H1 (cell line): ENCODE measurements around the gene CUEDC1. TPM values are rescaled to one million over a fixed set of nuclear protein-coding genes. Genes with fewer than 3 reads are reported as not detected.

Source experiments
- CTCF ChIA-PET: fragments of 300-600 bp; sonication (Branson Sonifier 250); formaldehyde crosslinking; loops from one replicate; lab custom pipeline; 2021; ENCODE audit not compliant: partially characterized antibody; lab: Charles Lee
- POLR2A ChIA-PET: fragments of 300-600 bp; sonication (Branson Sonifier 250); formaldehyde crosslinking; loops from one replicate; lab custom pipeline; 2021; ENCODE audit warnings: inconsistent platforms; ENCODE audit not compliant: partially characterized antibody; lab: Charles Lee
- DNase-seq, 2 experiments: peaks; one replicate each; pipeline versions ENCODE4 v3.0.0 to v3.0.0-alpha.2; 2010 to 2022; ENCODE audit warnings: low spot score in 2 of 2, low read depth in 1 of 2, mixed read lengths in 1 of 2
- FAIRE-seq: peaks from 2 replicates; lab custom pipeline; 2011; peaks lifted over from hg19 to GRCh38; lab: Jason Lieb, UNC
- H2AFZ ChIP-seq: 2 replicates; pipeline ENCODE4 v1.8.1; 2012; ENCODE audit warnings: low read length, inconsistent platforms
- H2AK5ac ChIP-seq: 2 replicates; pipeline ENCODE4 v1.6.1; 2013; ENCODE audit warnings: low read depth, low read length
- H2BK120ac ChIP-seq: replicated peaks from 2 replicates; pipeline ENCODE3; 2013; ENCODE audit warnings: low read depth, low read length, inconsistent platforms
- H2BK12ac ChIP-seq: 2 replicates; pipeline ENCODE4 v1.6.1; 2013; ENCODE audit warnings: low read depth, low read length
- H2BK15ac ChIP-seq: 2 replicates; pipeline ENCODE4 v1.6.1; 2013; ENCODE audit warnings: low read length
- H2BK20ac ChIP-seq: 2 replicates; pipeline ENCODE4 v1.6.1; 2013; ENCODE audit warnings: low read length
- H2BK5ac ChIP-seq: 2 replicates; pipeline ENCODE4 v1.6.1; 2013; ENCODE audit warnings: low read depth, low read length
- H3K14ac ChIP-seq: 2 replicates; pipeline ENCODE4 v1.6.1; 2013; ENCODE audit warnings: inconsistent platforms; ENCODE audit not compliant: insufficient read length
- H3K18ac ChIP-seq: 2 replicates; pipeline ENCODE4 v1.6.1; 2013; ENCODE audit warnings: low read length; ENCODE audit errors: extremely low read depth
- H3K23ac ChIP-seq: 2 replicates; pipeline ENCODE4 v1.6.1; 2013; ENCODE audit warnings: inconsistent platforms; ENCODE audit not compliant: insufficient read length
- H3K23me2 ChIP-seq: 2 replicates; pipeline ENCODE4 v1.6.1; 2013; ENCODE audit warnings: low read depth, low read length
- H3K27ac ChIP-seq: 2 replicates; pipeline ENCODE4 v1.6.1; 2011; ENCODE audit warnings: low read depth, low read length, inconsistent platforms
- H3K27me3 ChIP-seq, 4 experiments: replicated peaks in 1 of 4; 1 replicate in 1 of 4; 2 replicates in 3 of 4; pipeline versions ENCODE4 v1.6.1 to v1.8.1; 2011 to 2013; ENCODE audit warnings: low read length in 3 of 4, mild to moderate bottlenecking in 3 of 4, inconsistent platforms in 2 of 4, mixed read lengths in 2 of 4, moderate library complexity in 1 of 4; ENCODE audit not compliant: control insufficient read depth in 3 of 4, insufficient read depth in 3 of 4; ENCODE audit errors: extremely low read depth in 1 of 4
- H3K36me3 ChIP-seq, 4 experiments: 2 replicates each; pipeline versions ENCODE4 v1.6.1 to v1.8.1; 2011 to 2013; ENCODE audit warnings: mild to moderate bottlenecking in 4 of 4, low read length in 3 of 4, moderate library complexity in 2 of 4, control low read depth in 1 of 4, inconsistent platforms in 1 of 4; ENCODE audit not compliant: insufficient read depth in 4 of 4, control insufficient read depth in 2 of 4
- H3K4ac ChIP-seq: replicated peaks from 2 replicates; pipeline ENCODE3; 2013; ENCODE audit warnings: low read length, low read depth, mixed read lengths, inconsistent platforms; ENCODE audit not compliant: insufficient read length
- H3K4me1 ChIP-seq, 4 experiments: replicated peaks in 1 of 4; 1 replicate in 1 of 4; 2 replicates in 3 of 4; pipeline versions ENCODE4 v1.6.1 to v1.8.1; 2011 to 2013; ENCODE audit warnings: low read length in 3 of 4, inconsistent platforms in 2 of 4, mixed read lengths in 1 of 4; ENCODE audit not compliant: insufficient read depth in 4 of 4, control insufficient read depth in 3 of 4
- H3K4me2 ChIP-seq, 2 experiments: 2 replicates each; pipeline versions ENCODE4 v1.6.1 to v1.8.1; 2011 to 2013; ENCODE audit warnings: low read depth in 2 of 2, low read length in 2 of 2, control low read depth in 1 of 2, inconsistent platforms in 1 of 2, mild to moderate bottlenecking in 1 of 2; ENCODE audit not compliant: insufficient read depth in 1 of 2
- H3K4me3 ChIP-seq, 4 experiments: fragments of 200-600, 300-600 bp in 1 of 4; sonication (generic), shearing (Covaris generic), sonication (Bioruptor Twin) in 1 of 4; 2 replicates each; pipeline versions ENCODE4 v1.5.1 to v1.8.1; 2011 to 2016; ENCODE audit warnings: low read length in 4 of 4, low read depth in 3 of 4, control low read depth in 2 of 4, inconsistent platforms in 2 of 4, mild to moderate bottlenecking in 2 of 4, mixed read lengths in 1 of 4, moderate library complexity in 1 of 4; ENCODE audit not compliant: insufficient read depth in 2 of 4; ENCODE audit errors: extremely low read depth in 1 of 4
- H3K56ac ChIP-seq: replicated peaks from 2 replicates; pipeline ENCODE3; 2013; ENCODE audit warnings: low read depth, mild to moderate bottlenecking, mixed read lengths, low read length, inconsistent platforms; ENCODE audit not compliant: insufficient read length
- H3K79me1 ChIP-seq: 2 replicates; pipeline ENCODE4 v1.6.1; 2013; ENCODE audit warnings: low read depth, low read length, control low read depth
- H3K79me2 ChIP-seq, 2 experiments: 2 replicates each; pipeline versions ENCODE4 v1.6.1 to v1.8.1; 2012 to 2013; ENCODE audit warnings: low read length in 2 of 2, mild to moderate bottlenecking in 2 of 2, inconsistent platforms in 1 of 2; ENCODE audit not compliant: insufficient read depth in 2 of 2, control insufficient read depth in 1 of 2
- H3K9ac ChIP-seq, 4 experiments: replicated peaks in 1 of 4; 1 replicate in 1 of 4; 2 replicates in 3 of 4; pipeline versions ENCODE4 v1.6.1 to v1.8.1; 2011 to 2013; ENCODE audit warnings: low read depth in 3 of 4, low read length in 3 of 4, control low read depth in 2 of 4, mild to moderate bottlenecking in 2 of 4, moderate library complexity in 2 of 4, inconsistent platforms in 1 of 4; ENCODE audit errors: extremely low read depth in 1 of 4
- H3K9me3 ChIP-seq, 2 experiments: 2 replicates each; pipeline versions ENCODE4 v1.6.1 to v1.8.1; 2012 to 2013; ENCODE audit warnings: mild to moderate bottlenecking in 2 of 2, moderate library complexity in 2 of 2, control low read depth in 1 of 2, inconsistent platforms in 1 of 2, low read depth in 1 of 2, low read length in 1 of 2, mixed read lengths in 1 of 2; ENCODE audit not compliant: insufficient read depth in 2 of 2
- H4K20me1 ChIP-seq, 2 experiments: replicated peaks in 1 of 2; 2 replicates each; pipeline versions ENCODE3 to v1.8.1; 2011 to 2013; ENCODE audit warnings: inconsistent platforms in 2 of 2, low read length in 2 of 2, mild to moderate bottlenecking in 1 of 2; ENCODE audit not compliant: insufficient read depth in 2 of 2, control insufficient read depth in 1 of 2
- H4K5ac ChIP-seq: 2 replicates; pipeline ENCODE4 v1.6.1; 2013; ENCODE audit warnings: low read length, low read depth, mixed read lengths, inconsistent platforms; ENCODE audit not compliant: insufficient read length
- H4K8ac ChIP-seq: 2 replicates; pipeline ENCODE4 v1.8.0; 2013; ENCODE audit warnings: mild to moderate bottlenecking, moderate library complexity, low read length, inconsistent platforms; ENCODE audit not compliant: insufficient read depth; ENCODE audit errors: extremely low read depth
- H4K91ac ChIP-seq: replicated peaks from 2 replicates; pipeline ENCODE3; 2013; ENCODE audit warnings: low read length, mixed read lengths, inconsistent platforms; ENCODE audit not compliant: insufficient read length
- ASH2L ChIP-seq: fragments of 200-600, 300-600 bp; sonication (generic); IDR thresholded peaks from one replicate; pipeline ENCODE4 v1.7.1; 2017; ENCODE audit warnings: low read length
- CBX5 ChIP-seq: fragments of 300-800, 300-1000 bp; sonication (generic); IDR thresholded peaks from 2 replicates; pipeline ENCODE4 v1.7.1; 2016; ENCODE audit warnings: antibody characterized with exemption, low read length, low read depth
- FOSL1 ChIP-seq: IDR thresholded peaks from 2 replicates; pipeline ENCODE4 v1.6.1; 2011; ENCODE audit warnings: mild to moderate bottlenecking, low read depth, low read length, moderate library complexity; ENCODE audit not compliant: insufficient read depth
- GABPA ChIP-seq: IDR thresholded peaks from 2 replicates; pipeline ENCODE4 v1.6.1; 2011; ENCODE audit warnings: mild to moderate bottlenecking, low read length, moderate library complexity, borderline replicate concordance; ENCODE audit not compliant: insufficient read depth
- KDM4A ChIP-seq: IDR thresholded peaks from one replicate; pipeline ENCODE4 v1.7.1; 2012; ENCODE audit warnings: low read depth, mild to moderate bottlenecking, moderate library complexity, low read length, inconsistent platforms; ENCODE audit not compliant: severe bottlenecking
- RBBP5 ChIP-seq: IDR thresholded peaks from 2 replicates; pipeline ENCODE4 v1.7.1; 2012; ENCODE audit warnings: low read depth, mild to moderate bottlenecking, inconsistent platforms, low read length, moderate library complexity, borderline replicate concordance
- SP2 ChIP-seq: IDR thresholded peaks from 2 replicates; pipeline ENCODE4 v1.6.1; 2012; ENCODE audit warnings: mild to moderate bottlenecking, low read length, inconsistent platforms
- SP4 ChIP-seq: IDR thresholded peaks from 2 replicates; pipeline ENCODE4 v1.6.1; 2012; ENCODE audit warnings: low read length, inconsistent platforms
- YY1 ChIP-seq: IDR thresholded peaks from 2 replicates; pipeline ENCODE4 v1.6.1; 2011; ENCODE audit warnings: low read depth, mild to moderate bottlenecking, low read length
- WGBS, 2 experiments: shearing (Covaris generic) in 1 of 2; methylation state at CpG; one replicate each; pipeline versions ENCODE4 v1.1.6 to v1.1.7; 2013 to 2015; ENCODE audit warnings: low lambda C conversion rate in 2 of 2, mixed read lengths in 2 of 2, inconsistent platforms in 1 of 2, low coverage in 1 of 2, missing lambda C conversion rate in 1 of 2; ENCODE audit not compliant: insufficient replicate concordance in 2 of 2, insufficient coverage in 1 of 2, insufficient read length in 1 of 2; ENCODE audit errors: extremely low coverage in 1 of 2, missing lambda C conversion rate in 1 of 2; 5-methylcytosine and 5-hydroxymethylcytosine counted together
- polyA plus RNA-seq, 7 experiments: library from polyadenylated mRNA; depleted of rRNA in 3 of 7; stranded (reverse) in 5 of 7; unstranded in 2 of 7; fragments of >200 nt in 5 of 7; fragments of 200-250 nt in 2 of 7; gene quantifications; 1 replicate in 5 of 7; 2 replicates in 1 of 7; 4 replicates in 1 of 7; pipeline versions ENCODE4 v1.2.1 to v1.2.3, GENCODE V29; 2011 to 2013; ENCODE audit warnings: missing spikeins in 2 of 7, mixed read lengths in 2 of 7
- total RNA-seq: library from RNA; stranded (reverse); fragmentation: NEBNext Ultra II Directional; extraction: Animal tissue kit (Norgen Biotek cat#: 25700); gene quantifications from 2 replicates; pipeline ENCODE4 v1.2.1, GENCODE V29; 2021
- TF ChIP-seq, protein P1 (sequence below), 3 experiments: IDR thresholded peaks; 1 replicate in 2 of 3; 2 replicates in 1 of 3; pipeline versions ENCODE4 v1.5.1 to v1.6.1; 2011; ENCODE audit warnings: low read length in 3 of 3, mild to moderate bottlenecking in 3 of 3, inconsistent platforms in 2 of 3, low read depth in 1 of 3, moderate library complexity in 1 of 3; ENCODE audit not compliant: insufficient read depth in 1 of 3; ENCODE audit errors: control extremely low read depth in 1 of 3

The CUEDC1 gene
- total and polyA plus RNA-seq, 2 of the 8 experiments (the other 6 are each of a cell fraction or from before 2014, with no cell fraction given), result 4.0 to 10.7 TPM

DNA sequence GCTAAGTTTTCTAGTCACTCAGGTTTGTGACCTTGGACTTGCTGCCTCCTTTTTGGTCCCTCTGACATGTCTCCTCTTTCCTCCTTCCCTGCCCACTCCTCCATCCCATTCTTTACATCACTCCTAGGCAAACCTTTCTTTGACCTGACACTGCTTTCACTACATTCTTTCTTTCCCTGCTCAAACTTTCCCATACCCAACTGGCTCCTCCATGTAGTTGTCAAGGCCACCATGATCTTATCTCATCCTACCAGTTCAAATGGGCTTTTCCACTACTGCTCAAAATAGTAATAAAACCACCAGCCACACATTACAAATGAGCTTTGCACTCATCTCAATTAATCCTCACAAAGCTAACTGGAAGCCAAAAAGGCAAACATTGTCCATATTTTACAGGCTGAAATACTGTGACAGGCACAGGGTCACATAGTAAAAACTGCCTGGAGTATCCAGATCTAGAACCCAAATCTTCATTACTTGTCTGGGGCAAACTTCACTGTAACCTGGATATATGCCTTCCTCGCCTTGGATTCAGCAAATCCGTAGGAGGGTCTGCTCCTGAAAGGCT is 119.8 kb downstream of the CUEDC1 start:
- no peak for DNase-seq
- Histone ChIP-seq H4K20me1 (peaks cover 0 to 5% of the 10 kb centered on the region in 2 experiments), H3K23ac (no peak overlapping the region), H3K4ac (no peak overlapping the region), H2AK5ac (no peak overlapping the region), H3K56ac (no peak overlapping the region), H3K14ac (no peak overlapping the region), H2BK5ac (no peak overlapping the region), H4K8ac (no peak overlapping the region), H2BK12ac (no peak overlapping the region), H3K79me1 (no peaks in the 10 kb centered on the region), H3K79me2 (no peaks in the 10 kb centered on the region), H3K27ac (no peak overlapping the region), H3K4me3 (no peak overlapping the region), H2BK15ac (no peak overlapping the region), H4K91ac (no peak overlapping the region), H2AFZ (no peak overlapping the region), H3K18ac (no peak overlapping the region), H4K5ac (no peak overlapping the region), H3K9ac (no peak overlapping the region), H3K27me3 (no peaks in the 10 kb centered on the region), H3K9me3 (no peaks in the 10 kb centered on the region), H3K23me2 (peaks cover 6% of the 10 kb centered on the region), H3K4me1 (peaks cover 5 to 14% (median 7%) of the 10 kb centered on the region in 4 experiments), H2BK120ac (no peak overlapping the region), H3K36me3 (peaks cover 5 to 20% (median 16%) of the 10 kb centered on the region in 4 experiments; a peak in 7 of 8 replicates), H2BK20ac (no peak overlapping the region), H3K4me2 (no peak overlapping the region)
- ChIA-PET POLR2A (interaction anchor here (1.1 to 2.2 kb wide), 6 partner anchors 12 to 284 kb away, joined by 3 to 6 read pairs (median 3); no protein-coding TSS in a partner anchor), CTCF (interaction anchor here (0.9 to 5.6 kb wide), 10 partner anchors 9 to 279 kb away, joined by 3 to 49 read pairs (median 10); partner anchors contain the start of gene MRPS23)
- 84% methylated on average over 2 of the region's 2 CpGs; no CpG with 5 or more reads in 1 of the 2 experiments for WGBS, 2 experiments
- FAIRE-seq, result no peak
- TF ChIP-seq SP2, result no peak
- no peak for TF ChIP-seq SP4
- TF ChIP-seq YY1, result no peak
- no peak for TF ChIP-seq RBBP5
- no peak for TF ChIP-seq FOSL1
- TF ChIP-seq CBX5, result no peak
- no peak for TF ChIP-seq ASH2L
- TF ChIP-seq, protein P1, sequence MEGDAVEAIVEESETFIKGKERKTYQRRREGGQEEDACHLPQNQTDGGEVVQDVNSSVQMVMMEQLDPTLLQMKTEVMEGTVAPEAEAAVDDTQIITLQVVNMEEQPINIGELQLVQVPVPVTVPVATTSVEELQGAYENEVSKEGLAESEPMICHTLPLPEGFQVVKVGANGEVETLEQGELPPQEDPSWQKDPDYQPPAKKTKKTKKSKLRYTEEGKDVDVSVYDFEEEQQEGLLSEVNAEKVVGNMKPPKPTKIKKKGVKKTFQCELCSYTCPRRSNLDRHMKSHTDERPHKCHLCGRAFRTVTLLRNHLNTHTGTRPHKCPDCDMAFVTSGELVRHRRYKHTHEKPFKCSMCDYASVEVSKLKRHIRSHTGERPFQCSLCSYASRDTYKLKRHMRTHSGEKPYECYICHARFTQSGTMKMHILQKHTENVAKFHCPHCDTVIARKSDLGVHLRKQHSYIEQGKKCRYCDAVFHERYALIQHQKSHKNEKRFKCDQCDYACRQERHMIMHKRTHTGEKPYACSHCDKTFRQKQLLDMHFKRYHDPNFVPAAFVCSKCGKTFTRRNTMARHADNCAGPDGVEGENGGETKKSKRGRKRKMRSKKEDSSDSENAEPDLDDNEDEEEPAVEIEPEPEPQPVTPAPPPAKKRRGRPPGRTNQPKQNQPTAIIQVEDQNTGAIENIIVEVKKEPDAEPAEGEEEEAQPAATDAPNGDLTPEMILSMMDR (IDR thresholded peaks at IDR 0.05; ENCODE audit: control extremely low read depth in 1 of 3, insufficient read depth in 1 of 3, low read depth in 1 of 3, low read length in 3 of 3), result no peak
- TF ChIP-seq GABPA, result no peak
- no peak for TF ChIP-seq KDM4A
